ENCODE results near the gene ZFAND2B. TPM values are rescaled to one million over a fixed set of nuclear protein-coding genes. Genes with fewer than 3 reads are reported as not detected.
A peak's percentile ranks its signal among the peaks of the same experiment; 100 is the strongest.

The ZFAND2B gene
- total and polyA plus RNA-seq, 12 donors, result 24.7 to 156 (median 34.9) TPM

- Histone ChIP-seq H3K9me3 (replicated peaks in 1 of 3) (no peaks in the 10 kb centered on the region), H3K27ac (peak within 1 kb of the TSS; percentile 97 to 100 (median 99)), H3K4me1 (replicated peaks in 1 of 2) (peaks cover 20 to 21% of the 10 kb centered on the region in 2 donors), H3K4me3 (peak within 1 kb of the TSS; percentile 60 to 100 (median 88)), H3K36me3 (replicated peaks in 1 of 2) (peaks cover 0 to 58% of the 10 kb centered on the region in 2 donors), H3K27me3 (no peaks in the 10 kb centered on the region)
- 1% methylated on average over 24 to 67 of the region's 67 CpGs for WGBS, 4 donors
- intact Hi-C loops (cut with DNase I), result no loop called here
- peak; percentile 82 to 91 (median 86) for DNase-seq
- TF ChIP-seq CTCF (IDR thresholded peaks at IDR 0.05) (peak in 3 of 6 experiments; percentile 28 to 50 (median 33)), POLR2A (IDR thresholded peaks at IDR 0.05) (peak; percentile 90 to 92)
Observed at GRCh38 chr2:219177552-219178376, 28.8 kb upstream of the ZFAND2B start, which contains the start of gene RETREG2. Gene RETREG2 (plus strand): TSS chr2:219178275. CDS start chr2:219178353, 78 bp downstream.

- WGBS, 4 donors, result 2 to 11% (median 5%) methylated on average over 12 to 45 of the region's 45 CpGs
- intact Hi-C loops (cut with DNase I), result no loop called here
- H3K4me3 ChIP-seq, result peak overlapping the region; percentile 47 to 100 (median 68)
- peaks cover 20 to 21% of the 10 kb centered on the region in 2 donors for H3K4me1 ChIP-seq (replicated peaks in 1 of 2)
- H3K27ac ChIP-seq, result peak overlapping the region; percentile 97 to 100 (median 99)
- DNase-seq, result peak; percentile 60 to 74 (median 64)
- no peak for TF ChIP-seq CTCF (IDR thresholded peaks at IDR 0.05)
- no peak for TF ChIP-seq POLR2A (IDR thresholded peaks at IDR 0.05)
- H3K36me3 ChIP-seq (replicated peaks in 1 of 2), result peaks cover 0 to 58% of the 10 kb centered on the region in 2 donors
- no peaks in the 10 kb centered on the region for H3K27me3 ChIP-seq
- H3K9me3 ChIP-seq (replicated peaks in 1 of 3), result no peaks in the 10 kb centered on the region
Observed at GRCh38 chr2:219178377-219179175, 28.0 kb upstream of the ZFAND2B start.

- H3K4me3 ChIP-seq, result no peak overlapping the region
- H3K4me1 ChIP-seq (replicated peaks in 1 of 2), result peaks cover 20 to 21% of the 10 kb centered on the region in 2 donors
- H3K27ac ChIP-seq, result no peak overlapping the region
- no peak for TF ChIP-seq CTCF (IDR thresholded peaks at IDR 0.05)
- TF ChIP-seq POLR2A (IDR thresholded peaks at IDR 0.05), result no peak
- 94 to 96% (median 95%) methylated on average over 9 of the region's 9 CpGs for WGBS, 4 donors
- no peaks in the 10 kb centered on the region for H3K27me3 ChIP-seq
- H3K36me3 ChIP-seq (replicated peaks in 1 of 2), result peaks cover 0 to 54% of the 10 kb centered on the region in 2 donors
- H3K9me3 ChIP-seq (replicated peaks in 1 of 3), result no peaks in the 10 kb centered on the region
- intact Hi-C loops (cut with DNase I), result no loop called here
- peak in 2 of 7 donors; percentile 21 to 45 for DNase-seq
Observed at GRCh38 chr2:219179601-219180465, 26.7 kb upstream of the ZFAND2B start.
